Astrocyte (in vitro differentiated cells and primary cell): ENCODE results near the gene UNC5B. TPM values are rescaled to one million over a fixed set of nuclear protein-coding genes. Genes with fewer than 3 reads are reported as not detected.

ENCODE experiments used
- DNase-seq: peaks from one replicate; pipeline ENCODE4 v3.0.0-alpha.2; 2010; ENCODE audit warnings: low read depth
- FAIRE-seq: peaks from 2 replicates; lab custom pipeline; 2011; peaks lifted over from hg19 to GRCh38; lab: Jason Lieb, UNC
- H2AFZ ChIP-seq: 2 replicates; pipeline ENCODE4 v1.6.0; 2012; ENCODE audit warnings: low read depth, low read length, inconsistent platforms
- H3K27ac ChIP-seq: 2 replicates; pipeline ENCODE4 v1.5.1; 2011; ENCODE audit warnings: low read depth, low read length, inconsistent platforms
- H3K27me3 ChIP-seq: 2 replicates; pipeline ENCODE4 v1.6.0; 2011; ENCODE audit warnings: low read length, inconsistent platforms; ENCODE audit not compliant: insufficient read depth
- H3K36me3 ChIP-seq: 2 replicates; pipeline ENCODE4 v1.5.1; 2011; ENCODE audit warnings: low read length, inconsistent platforms; ENCODE audit not compliant: insufficient read depth
- H3K4me1 ChIP-seq: 2 replicates; pipeline ENCODE4 v1.5.1; 2011; ENCODE audit warnings: low read length, inconsistent platforms; ENCODE audit not compliant: insufficient read depth
- H3K4me2 ChIP-seq: 2 replicates; pipeline ENCODE4 v1.6.0; 2012; ENCODE audit warnings: low read length, inconsistent platforms
- H3K4me3 ChIP-seq: 2 replicates; pipeline ENCODE4 v1.5.1; 2011; ENCODE audit warnings: low read depth, mild to moderate bottlenecking, low read length, inconsistent platforms; ENCODE audit not compliant: insufficient read depth
- H3K79me2 ChIP-seq: 2 replicates; pipeline ENCODE4 v1.6.0; 2012; ENCODE audit warnings: mild to moderate bottlenecking, low read length, inconsistent platforms; ENCODE audit not compliant: insufficient read depth
- H3K9ac ChIP-seq: 2 replicates; pipeline ENCODE4 v1.6.0; 2012; ENCODE audit warnings: mild to moderate bottlenecking, low read length, inconsistent platforms
- H3K9me3 ChIP-seq: 2 replicates; pipeline ENCODE4 v1.5.1; 2012; ENCODE audit warnings: low read depth, mild to moderate bottlenecking, low read length, inconsistent platforms; ENCODE audit not compliant: insufficient read depth
- H4K20me1 ChIP-seq: 2 replicates; pipeline ENCODE4 v1.6.0; 2012; ENCODE audit warnings: low read length, inconsistent platforms; ENCODE audit not compliant: insufficient read depth
- H3K27ac Mint-ChIP-seq: one replicate; pipeline ENCODE4 v1.8.0; 2021; ENCODE audit warnings: mild to moderate bottlenecking, mixed read lengths; ENCODE audit not compliant: unreplicated experiment
- H3K27me3 Mint-ChIP-seq: one replicate; pipeline ENCODE4 v1.8.0; 2021; ENCODE audit warnings: low read depth, mixed read lengths; ENCODE audit not compliant: unreplicated experiment
- H3K36me3 Mint-ChIP-seq: one replicate; pipeline ENCODE4 v1.8.0; 2021; ENCODE audit warnings: low read depth, mixed read lengths; ENCODE audit not compliant: unreplicated experiment
- H3K4me1 Mint-ChIP-seq: one replicate; pipeline ENCODE4 v1.8.0; 2021; ENCODE audit warnings: low read depth, mixed read lengths; ENCODE audit not compliant: unreplicated experiment
- H3K4me3 Mint-ChIP-seq: one replicate; pipeline ENCODE4 v1.8.0; 2021; ENCODE audit warnings: mild to moderate bottlenecking, moderate library complexity, mixed read lengths; ENCODE audit not compliant: unreplicated experiment
- H3K9me3 Mint-ChIP-seq: one replicate; pipeline ENCODE4 v1.8.0; 2021; ENCODE audit warnings: mild to moderate bottlenecking, mixed read lengths; ENCODE audit not compliant: unreplicated experiment
- CTCF ChIP-seq: IDR thresholded peaks from 2 replicates; pipeline ENCODE4 v1.5.1; 2011; ENCODE audit warnings: low read depth, mild to moderate bottlenecking, inconsistent platforms, low read length, moderate library complexity; ENCODE audit not compliant: insufficient read depth
- EZH2 ChIP-seq: IDR thresholded peaks from 2 replicates; pipeline ENCODE4 v1.6.1; 2012; ENCODE audit warnings: mild to moderate bottlenecking, low read length, inconsistent platforms; ENCODE audit not compliant: insufficient read depth
- total RNA-seq: library from RNA; stranded (reverse); gene quantifications from 2 replicates; pipeline ENCODE4 v1.2.1, GENCODE V29; 2021

UNC5B gene
- total RNA-seq, 1 donor from 2014 or later: 15.0 TPM

GRCh38 chr10:71344993-71345480 is 132.7 kb downstream of the UNC5B start:
- H3K36me3 Mint-ChIP-seq: no peaks in the 10 kb centered on the region
- peaks cover 3% of the 10 kb centered on the region for H3K4me1 ChIP-seq
- H3K4me3 ChIP-seq: no peak overlapping the region
- peaks cover 6% of the 10 kb centered on the region for H3K4me1 Mint-ChIP-seq
- no peak for FAIRE-seq
- no peak overlapping the region for H3K27ac ChIP-seq
- H4K20me1 ChIP-seq: peaks cover 5% of the 10 kb centered on the region
- DNase-seq: no peak
- no peaks in the 10 kb centered on the region for H3K27me3 ChIP-seq
- H2AFZ ChIP-seq: no peak overlapping the region
- H3K27ac Mint-ChIP-seq: peak overlapping the region; percentile 47
- H3K9ac ChIP-seq: no peak overlapping the region
- H3K79me2 ChIP-seq: no peaks in the 10 kb centered on the region
- peaks cover 60% of the 10 kb centered on the region for H3K27me3 Mint-ChIP-seq
- no peak for TF ChIP-seq EZH2
- TF ChIP-seq CTCF: no peak
- H3K9me3 ChIP-seq: no peaks in the 10 kb centered on the region
- H3K36me3 ChIP-seq: no peaks in the 10 kb centered on the region
- peaks cover 3% of the 10 kb centered on the region for H3K9me3 Mint-ChIP-seq
- no peak overlapping the region for H3K4me3 Mint-ChIP-seq
- no peak overlapping the region for H3K4me2 ChIP-seq

GRCh38 chr10:71345694-71346093 is 133.3 kb downstream of the UNC5B start:
- FAIRE-seq (no peak), DNase-seq (no peak)
- no peak overlapping the region for H3K4me3 ChIP-seq
- H2AFZ ChIP-seq: no peak overlapping the region
- no peaks in the 10 kb centered on the region for H3K79me2 ChIP-seq
- no peaks in the 10 kb centered on the region for H3K9me3 ChIP-seq
- H3K4me2 ChIP-seq: no peak overlapping the region
- no peak overlapping the region for H3K9ac ChIP-seq
- no peaks in the 10 kb centered on the region for H3K27me3 ChIP-seq
- H3K9me3 Mint-ChIP-seq: no peaks in the 10 kb centered on the region
- no peak overlapping the region for H3K4me3 Mint-ChIP-seq
- peaks cover 4% of the 10 kb centered on the region for H3K4me1 Mint-ChIP-seq
- no peaks in the 10 kb centered on the region for H3K36me3 Mint-ChIP-seq
- no peak overlapping the region for H3K27ac Mint-ChIP-seq
- TF ChIP-seq EZH2 (no peak), CTCF (no peak)
- H3K4me1 ChIP-seq: peaks cover 3% of the 10 kb centered on the region
- no peaks in the 10 kb centered on the region for H3K36me3 ChIP-seq
- no peak overlapping the region for H3K27ac ChIP-seq
- H4K20me1 ChIP-seq: peaks cover 5% of the 10 kb centered on the region
- H3K27me3 Mint-ChIP-seq: peaks cover 59% of the 10 kb centered on the region

GRCh38 chr10:71346731-71347130 is 134.4 kb downstream of the UNC5B start:
- Mint-ChIP-seq H3K4me3 (no peak overlapping the region), H3K27ac (no peak overlapping the region), H3K27me3 (peaks cover 64% of the 10 kb centered on the region), H3K9me3 (no peaks in the 10 kb centered on the region), H3K4me1 (peaks cover 4% of the 10 kb centered on the region), H3K36me3 (no peaks in the 10 kb centered on the region)
- peaks cover 5% of the 10 kb centered on the region for H4K20me1 ChIP-seq
- H3K79me2 ChIP-seq: no peaks in the 10 kb centered on the region
- DNase-seq (no peak), FAIRE-seq (no peak)
- H3K27me3 ChIP-seq: no peaks in the 10 kb centered on the region
- no peak overlapping the region for H3K4me3 ChIP-seq
- no peak overlapping the region for H2AFZ ChIP-seq
- H3K4me2 ChIP-seq: no peak overlapping the region
- H3K4me1 ChIP-seq: peaks cover 3% of the 10 kb centered on the region
- TF ChIP-seq CTCF (no peak), EZH2 (no peak)
- H3K36me3 ChIP-seq: no peaks in the 10 kb centered on the region
- H3K27ac ChIP-seq: no peak overlapping the region
- H3K9me3 ChIP-seq: no peaks in the 10 kb centered on the region
- no peak overlapping the region for H3K9ac ChIP-seq
